Activated CD8-positive, alpha-beta memory T cell treated with anti-CD3 and anti-CD28 coated beads, Interleukin-2, amount 10 ng/mL, durations not matched to agents 7 days and 5 days (primary cell): ENCODE data around the gene EFCAB6. TPM values are rescaled to one million over a fixed set of nuclear protein-coding genes. Genes with fewer than 3 reads are reported as not detected.
"Not testable (repeated sequence)": the region's sequence is repeated elsewhere in the genome, so short reads cannot be mapped to it uniquely, and the experiment has no call there.

Source experiments
- ATAC-seq: fragments of 150-1000 bp; cut with Tn5 transposase; one replicate; pipeline ENCODE4 v1.10.0; 2021; ENCODE audit warnings: moderate library complexity
- CTCF ChIA-PET: fragments of 350-600 bp; sonication (Branson Sonifier 250); formaldehyde crosslinking; loops from one replicate; lab custom pipeline; 2021; ENCODE audit warnings: antibody characterized with exemption; lab: Charles Lee
- DNase-seq: peaks from one replicate; pipeline ENCODE4 v3.0.0-alpha.2; 2020
- H3K27ac Mint-ChIP-seq: one replicate; pipeline ENCODE4 v1.8.0; 2021; ENCODE audit warnings: mild to moderate bottlenecking, mixed read lengths
- H3K27me3 Mint-ChIP-seq: one replicate; pipeline ENCODE4 v1.8.0; 2021; ENCODE audit warnings: mixed read lengths
- H3K36me3 Mint-ChIP-seq: one replicate; pipeline ENCODE4 v1.8.0; 2021; ENCODE audit warnings: mild to moderate bottlenecking, mixed read lengths
- H3K4me1 Mint-ChIP-seq: one replicate; pipeline ENCODE4 v1.8.0; 2021; ENCODE audit warnings: mixed read lengths
- H3K4me3 Mint-ChIP-seq: one replicate; pipeline ENCODE4 v1.8.0; 2021; ENCODE audit warnings: mild to moderate bottlenecking, moderate library complexity, mixed read lengths
- H3K9me3 Mint-ChIP-seq: one replicate; pipeline ENCODE4 v1.8.0; 2022; ENCODE audit warnings: low read depth, mixed read lengths
- total RNA-seq, 2 experiments: library from RNA; stranded (reverse); gene quantifications; one replicate each; pipeline ENCODE4 v1.2.3, GENCODE V29; 2021

The EFCAB6 gene
- total RNA-seq, 2 experiments from 2014 or later, result 0.14 to 0.32 TPM

DNA sequence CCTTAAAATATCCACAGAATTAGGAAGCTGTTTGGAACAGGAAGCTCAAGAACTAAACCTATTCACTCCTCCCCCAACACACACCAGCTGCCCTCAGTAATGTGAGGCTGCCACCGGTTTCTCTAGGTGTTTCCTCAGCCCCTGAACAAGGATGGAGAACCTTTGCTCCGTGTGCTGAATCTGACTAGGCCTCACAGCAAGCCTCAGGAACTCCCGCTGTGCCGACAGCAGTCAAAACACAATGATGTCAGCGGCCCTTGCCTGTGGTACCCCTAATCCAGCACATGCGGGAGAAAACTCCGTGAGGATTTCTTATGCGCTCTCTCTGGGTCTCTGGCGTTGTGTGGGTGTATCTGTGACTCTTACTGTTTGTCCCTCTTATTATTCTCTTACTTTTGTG, 153.3 kb downstream of the EFCAB6 start:
- no peak overlapping the region for H3K27ac Mint-ChIP-seq
- no peaks in the 10 kb centered on the region for H3K36me3 Mint-ChIP-seq
- no peaks in the 10 kb centered on the region for H3K9me3 Mint-ChIP-seq
- no peak for DNase-seq
- CTCF ChIA-PET, result no interaction called here
- no peak for ATAC-seq
- H3K4me1 Mint-ChIP-seq, result no peaks in the 10 kb centered on the region
- no peak overlapping the region for H3K4me3 Mint-ChIP-seq
- no peaks in the 10 kb centered on the region for H3K27me3 Mint-ChIP-seq

DNA sequence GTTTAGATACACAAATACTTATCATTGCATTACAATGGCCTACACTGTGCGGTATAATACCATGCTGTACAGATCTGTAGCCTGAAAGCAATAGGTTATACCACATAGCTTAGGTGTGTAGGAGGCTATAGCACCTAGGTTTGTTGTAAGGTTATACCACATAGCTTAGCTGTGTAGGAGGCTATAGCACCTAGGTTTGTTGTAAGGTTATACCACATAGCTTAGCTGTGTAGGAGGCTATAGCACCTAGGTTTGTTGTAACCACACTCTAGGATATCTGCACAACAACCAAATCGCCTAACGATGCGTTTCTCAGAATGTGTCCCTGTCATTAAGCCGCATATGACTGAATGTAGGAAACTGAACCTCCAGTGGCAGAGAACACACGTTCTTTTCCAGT, 155.5 kb downstream of the EFCAB6 start:
- H3K27ac Mint-ChIP-seq, H3K9me3 Mint-ChIP-seq, ATAC-seq, H3K36me3 Mint-ChIP-seq, DNase-seq, H3K27me3 Mint-ChIP-seq, H3K4me3 Mint-ChIP-seq, CTCF ChIA-PET, H3K4me1 Mint-ChIP-seq: not testable (repeated sequence)

DNA sequence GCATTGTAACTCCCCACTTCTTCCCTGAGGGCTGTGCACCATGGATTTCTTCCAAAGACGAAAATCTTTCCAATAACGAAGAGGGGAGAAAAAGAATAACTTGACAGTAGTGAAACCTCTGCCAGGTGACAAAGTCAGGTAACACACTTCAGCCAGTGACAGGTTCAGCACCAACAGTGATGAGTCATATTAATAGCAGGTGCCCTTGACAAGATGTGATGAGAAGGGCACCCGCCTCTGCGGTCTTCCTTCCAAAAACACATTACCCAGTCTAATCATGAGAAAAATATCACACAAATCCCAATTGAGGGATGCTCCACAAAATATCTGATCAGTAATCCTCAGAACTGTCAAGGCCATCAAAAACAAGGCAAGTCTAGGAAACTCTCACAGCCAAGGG, 157.8 kb downstream of the EFCAB6 start:
- DNase-seq, result no peak
- H3K27me3 Mint-ChIP-seq, result peaks cover 3% of the 10 kb centered on the region
- H3K4me3 Mint-ChIP-seq, result no peak overlapping the region
- H3K9me3 Mint-ChIP-seq, result peaks cover 4% of the 10 kb centered on the region
- no peak overlapping the region for H3K27ac Mint-ChIP-seq
- no peaks in the 10 kb centered on the region for H3K4me1 Mint-ChIP-seq
- no peaks in the 10 kb centered on the region for H3K36me3 Mint-ChIP-seq
- ATAC-seq, result no peak
- CTCF ChIA-PET, result no interaction called here

DNA sequence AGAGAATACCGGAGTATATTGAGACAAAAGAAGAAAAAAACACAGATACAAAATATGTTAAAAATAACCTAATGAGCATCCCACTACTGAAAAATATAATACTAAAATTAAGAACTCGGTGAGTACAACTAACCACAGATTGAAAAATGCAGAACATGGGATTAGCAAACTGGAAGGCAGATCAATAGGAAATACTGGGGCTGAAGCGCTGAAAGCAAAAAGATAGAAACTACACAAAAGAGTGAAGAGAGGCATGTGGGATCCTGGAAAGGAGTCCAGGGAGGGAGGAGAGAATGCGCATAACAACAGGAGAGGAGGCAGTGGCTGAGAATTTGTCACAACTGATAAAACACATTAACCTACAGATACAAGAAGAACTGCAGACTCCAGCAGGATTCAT, 159.3 kb downstream of the EFCAB6 start:
- CTCF ChIA-PET, result no interaction called here
- peaks cover 10% of the 10 kb centered on the region for H3K27me3 Mint-ChIP-seq
- ATAC-seq, result no peak

DNA sequence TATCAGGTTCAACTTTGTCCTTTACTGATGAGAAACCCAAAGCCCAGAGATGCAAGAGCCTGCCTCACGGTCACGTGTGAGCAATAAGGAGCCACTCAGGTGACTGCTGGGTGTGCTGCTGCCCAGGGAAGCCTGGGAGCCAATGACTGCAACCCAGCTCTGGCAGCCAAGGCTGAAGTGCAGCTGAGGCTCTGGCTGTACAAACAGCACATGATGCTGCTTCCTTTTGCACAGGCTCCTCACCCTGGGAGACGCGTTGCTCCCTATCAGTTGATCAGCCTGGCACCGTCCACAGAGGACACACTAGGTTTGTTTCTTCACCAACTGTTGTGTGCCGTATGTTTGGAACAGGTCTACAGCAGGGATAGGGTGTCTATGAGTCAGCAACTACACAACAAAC, 168.7 kb downstream of the EFCAB6 start:
- H3K4me1 Mint-ChIP-seq, result no peaks in the 10 kb centered on the region
- DNase-seq (no peak), ATAC-seq (no peak)
- H3K4me3 Mint-ChIP-seq, result no peak overlapping the region
- peaks cover 9% of the 10 kb centered on the region for H3K9me3 Mint-ChIP-seq
- peaks cover 17% of the 10 kb centered on the region for H3K27me3 Mint-ChIP-seq
- no peaks in the 10 kb centered on the region for H3K36me3 Mint-ChIP-seq
- H3K27ac Mint-ChIP-seq, result no peak overlapping the region
- CTCF ChIA-PET, result no interaction called here

More for the DNA sequence above, 159.3 kb downstream of the EFCAB6 start:
- Mint-ChIP-seq H3K4me3 (no peak overlapping the region), H3K4me1 (no peaks in the 10 kb centered on the region), H3K9me3 (peaks cover 4% of the 10 kb centered on the region), H3K27ac (no peak overlapping the region), H3K36me3 (no peaks in the 10 kb centered on the region)
- DNase-seq, result no peak

DNA sequence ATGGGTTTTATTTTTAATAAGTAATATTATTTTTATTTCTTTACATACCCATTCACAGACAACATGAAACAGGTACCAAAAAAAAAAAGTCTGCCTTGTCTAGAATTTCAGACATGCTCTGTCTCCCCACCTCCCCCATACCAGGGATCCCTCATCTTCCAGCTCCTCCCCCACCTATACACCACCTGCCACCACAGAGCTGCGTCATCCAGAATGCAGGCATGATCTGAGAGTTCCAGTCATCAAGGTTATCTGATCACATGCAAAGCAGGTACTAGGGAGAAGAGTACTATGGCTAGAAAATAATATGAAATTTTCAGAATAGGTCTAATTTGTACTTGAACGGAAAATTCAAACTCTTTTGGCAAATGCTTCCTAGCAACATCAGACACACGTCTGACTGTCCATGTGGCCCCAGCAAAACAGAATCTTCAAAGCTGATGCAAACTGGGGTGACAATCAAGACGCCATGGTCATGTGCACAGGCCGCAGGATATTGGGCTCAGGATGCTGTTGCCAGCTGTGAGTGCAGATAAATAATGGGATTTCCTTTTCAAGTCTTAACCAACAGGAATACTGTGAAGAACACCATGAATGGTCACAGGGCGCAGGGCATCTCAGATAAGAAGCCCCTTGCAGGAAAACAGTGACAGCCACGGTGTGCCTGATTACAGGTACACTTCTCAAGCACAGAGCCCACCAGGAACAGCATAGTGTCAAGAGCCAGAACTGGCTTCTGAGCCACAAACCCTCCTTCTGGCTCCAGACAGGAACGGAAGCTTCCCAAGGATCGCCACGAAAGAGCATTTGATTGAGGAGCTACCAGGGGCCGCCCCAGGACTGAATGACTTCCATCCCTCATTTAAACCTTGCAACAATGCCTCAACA, 169.5 kb downstream of the EFCAB6 start:
- H3K27ac Mint-ChIP-seq, result no peak overlapping the region
- H3K4me3 Mint-ChIP-seq, result no peak overlapping the region
- peaks cover 12% of the 10 kb centered on the region for H3K27me3 Mint-ChIP-seq
- peaks cover 9% of the 10 kb centered on the region for H3K9me3 Mint-ChIP-seq
- no peaks in the 10 kb centered on the region for H3K4me1 Mint-ChIP-seq
- no peaks in the 10 kb centered on the region for H3K36me3 Mint-ChIP-seq
- ATAC-seq (no peak), DNase-seq (no peak)
- CTCF ChIA-PET, result no interaction called here

DNA sequence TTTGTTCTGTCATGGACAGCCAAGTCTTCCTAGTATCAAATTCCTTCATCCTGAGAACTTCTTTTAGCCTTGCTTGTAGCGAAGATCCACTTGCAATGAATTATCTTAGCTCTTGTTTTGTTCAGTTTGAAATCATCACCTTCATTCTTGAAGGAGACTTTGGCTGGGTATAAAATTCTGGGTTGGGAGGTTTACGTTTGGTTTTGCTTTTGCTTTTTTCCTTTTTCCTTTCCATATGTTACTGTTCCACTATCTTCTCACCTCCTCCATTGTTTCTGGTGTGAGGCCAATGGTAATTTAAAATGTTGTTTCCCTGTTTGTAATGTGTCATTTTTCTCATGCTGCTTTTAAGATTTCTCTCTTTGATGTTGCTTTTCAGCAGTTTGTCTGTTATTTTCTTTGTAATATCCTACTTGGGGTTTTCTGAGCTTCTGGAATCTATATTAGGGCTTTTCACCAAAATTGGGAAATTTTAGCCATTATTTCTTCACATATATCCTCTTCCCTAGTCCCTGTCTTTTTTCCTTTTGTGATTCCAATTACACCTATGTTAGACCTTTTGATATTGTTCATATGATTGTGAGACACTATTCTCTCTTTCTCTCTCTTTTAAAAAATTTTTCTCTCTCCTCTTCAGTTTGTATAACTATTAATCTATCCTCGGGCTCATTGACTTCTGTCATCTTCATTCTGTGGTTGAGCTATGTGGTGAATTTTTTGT, 172.7 kb downstream of the EFCAB6 start:
- ATAC-seq, result no peak
- H3K9me3 Mint-ChIP-seq, result peaks cover 9% of the 10 kb centered on the region
- H3K36me3 Mint-ChIP-seq, result no peaks in the 10 kb centered on the region
- CTCF ChIA-PET, result no interaction called here
- no peak overlapping the region for H3K4me3 Mint-ChIP-seq
- H3K27ac Mint-ChIP-seq, result no peak overlapping the region
- DNase-seq, result no peak
- H3K27me3 Mint-ChIP-seq, result no peaks in the 10 kb centered on the region
- no peaks in the 10 kb centered on the region for H3K4me1 Mint-ChIP-seq

DNA sequence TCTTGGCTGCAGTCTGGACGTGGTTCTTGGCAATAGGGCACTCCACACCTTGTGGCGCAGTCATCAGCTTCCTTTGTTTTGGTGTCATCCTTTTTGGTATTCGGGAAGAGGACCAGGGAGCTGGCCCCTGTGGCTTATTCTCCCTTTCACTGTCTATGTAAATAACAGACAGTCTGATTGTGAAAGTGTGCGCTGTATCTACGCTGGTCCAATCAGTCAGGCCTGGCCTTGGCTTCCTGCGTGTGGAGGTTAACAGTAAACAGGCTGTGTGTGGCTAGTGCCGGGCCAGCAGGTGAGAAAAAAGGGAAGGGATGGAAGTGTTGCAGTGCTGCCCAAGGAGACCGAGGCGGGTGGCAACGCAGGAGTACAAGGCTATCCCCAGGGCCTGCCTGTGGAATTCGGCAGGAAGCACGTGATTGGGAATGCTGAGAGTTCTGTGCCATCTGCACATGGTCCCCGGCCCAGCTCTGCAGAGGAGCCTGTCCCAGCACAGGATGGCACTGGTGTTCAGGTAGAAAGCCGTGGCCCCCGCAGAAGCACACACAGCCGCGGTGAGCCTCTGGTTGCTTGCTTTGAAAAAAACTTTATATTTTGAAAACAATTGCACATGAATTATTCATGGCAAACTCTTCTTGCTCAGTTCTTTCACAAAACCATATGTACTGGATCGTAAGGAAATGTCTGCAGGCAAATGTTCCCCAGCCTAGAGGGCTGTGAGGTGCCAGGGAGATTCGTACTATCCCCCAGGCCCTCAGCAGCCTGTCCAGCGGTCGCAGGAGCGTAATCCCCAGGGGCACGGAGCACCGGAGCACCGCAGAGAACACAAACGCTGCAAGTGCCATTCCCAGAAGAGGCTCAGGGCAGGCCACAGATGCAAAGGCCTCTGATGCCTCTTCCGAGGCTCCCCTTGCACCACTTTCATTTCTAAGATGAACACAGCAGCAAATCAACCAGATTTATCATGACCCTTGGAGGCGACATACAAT, 174.5 kb downstream of the EFCAB6 start:
- CTCF ChIA-PET, result no interaction called here
- ATAC-seq (no peak), DNase-seq (no peak)
- Mint-ChIP-seq H3K4me3 (no peak overlapping the region), H3K27me3 (no peaks in the 10 kb centered on the region), H3K36me3 (no peaks in the 10 kb centered on the region), H3K27ac (no peak overlapping the region), H3K9me3 (peaks cover 9% of the 10 kb centered on the region), H3K4me1 (no peaks in the 10 kb centered on the region)

DNA sequence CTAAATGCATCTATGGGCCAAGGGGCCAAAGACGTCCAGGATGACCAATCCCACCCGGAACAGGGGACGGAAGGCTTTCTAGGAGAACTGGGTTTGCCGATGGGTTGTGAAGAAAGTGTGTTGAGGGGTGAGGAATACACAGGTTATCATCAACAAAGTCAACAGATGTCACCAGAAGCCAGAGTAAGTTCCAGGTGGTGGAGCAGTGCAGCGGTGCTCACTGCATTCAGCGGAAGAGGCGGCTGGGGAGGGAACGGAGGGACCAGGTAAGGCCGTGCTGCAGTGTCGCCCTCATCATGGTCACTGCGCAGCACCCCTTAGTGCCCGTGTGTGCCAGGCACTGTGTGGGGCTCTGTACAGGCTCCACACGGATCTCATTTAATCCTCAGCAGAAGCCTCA, 176.0 kb downstream of the EFCAB6 start:
- H3K4me3 Mint-ChIP-seq, result no peak overlapping the region
- no peaks in the 10 kb centered on the region for H3K27me3 Mint-ChIP-seq
- no peak for ATAC-seq
- DNase-seq, result no peak
- no peaks in the 10 kb centered on the region for H3K36me3 Mint-ChIP-seq
- H3K4me1 Mint-ChIP-seq, result no peaks in the 10 kb centered on the region
- no peak overlapping the region for H3K27ac Mint-ChIP-seq
- H3K9me3 Mint-ChIP-seq, result peaks cover 9% of the 10 kb centered on the region
- CTCF ChIA-PET, result no interaction called here

DNA sequence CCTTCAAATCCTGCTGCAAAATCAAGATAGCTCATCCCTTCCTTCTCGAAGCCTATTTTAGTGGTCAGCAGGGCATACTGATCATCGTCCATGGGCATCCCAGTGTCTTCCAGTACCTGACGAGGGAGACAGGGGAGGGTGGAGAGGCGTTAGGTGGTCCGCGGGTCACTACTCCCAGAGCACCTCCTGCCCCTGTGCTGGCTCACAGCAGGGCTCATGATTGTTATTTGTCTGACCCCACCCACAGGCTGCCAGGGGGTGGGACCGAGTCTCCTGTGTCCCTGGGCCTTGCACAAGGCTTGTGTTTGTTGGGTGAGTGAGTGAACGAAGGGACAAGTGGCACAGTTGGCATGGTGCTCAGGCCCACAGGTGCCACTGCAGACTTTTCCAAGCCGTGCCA, 177.0 kb downstream of the EFCAB6 start:
- Mint-ChIP-seq H3K27ac (no peak overlapping the region), H3K4me1 (no peaks in the 10 kb centered on the region), H3K36me3 (no peaks in the 10 kb centered on the region), H3K4me3 (no peak overlapping the region), H3K27me3 (no peaks in the 10 kb centered on the region), H3K9me3 (peaks cover 9% of the 10 kb centered on the region)
- ATAC-seq (no peak), DNase-seq (no peak)
- CTCF ChIA-PET, result no interaction called here

DNA sequence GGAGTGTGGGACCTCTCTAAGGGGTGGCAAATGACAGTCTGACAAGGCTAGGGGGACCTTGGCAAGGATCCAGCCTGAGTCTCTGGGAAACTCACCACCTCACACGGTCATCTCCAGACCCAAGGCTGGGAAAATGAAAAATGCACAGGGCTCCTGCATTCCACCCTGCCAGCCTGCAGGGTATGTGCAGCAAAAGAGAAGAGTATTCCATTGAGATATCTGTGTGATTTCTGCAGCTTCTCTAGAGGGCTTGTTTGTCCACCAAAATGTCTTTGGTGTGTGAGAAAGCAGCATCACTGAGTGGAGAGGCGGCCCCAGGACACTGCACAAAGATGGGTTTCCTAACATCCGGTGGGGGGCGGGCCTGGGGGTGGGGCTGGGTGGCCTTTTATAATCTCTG, 177.8 kb downstream of the EFCAB6 start:
- CTCF ChIA-PET, result no interaction called here
- H3K27me3 Mint-ChIP-seq, result no peaks in the 10 kb centered on the region
- H3K4me1 Mint-ChIP-seq, result no peaks in the 10 kb centered on the region

DNA sequence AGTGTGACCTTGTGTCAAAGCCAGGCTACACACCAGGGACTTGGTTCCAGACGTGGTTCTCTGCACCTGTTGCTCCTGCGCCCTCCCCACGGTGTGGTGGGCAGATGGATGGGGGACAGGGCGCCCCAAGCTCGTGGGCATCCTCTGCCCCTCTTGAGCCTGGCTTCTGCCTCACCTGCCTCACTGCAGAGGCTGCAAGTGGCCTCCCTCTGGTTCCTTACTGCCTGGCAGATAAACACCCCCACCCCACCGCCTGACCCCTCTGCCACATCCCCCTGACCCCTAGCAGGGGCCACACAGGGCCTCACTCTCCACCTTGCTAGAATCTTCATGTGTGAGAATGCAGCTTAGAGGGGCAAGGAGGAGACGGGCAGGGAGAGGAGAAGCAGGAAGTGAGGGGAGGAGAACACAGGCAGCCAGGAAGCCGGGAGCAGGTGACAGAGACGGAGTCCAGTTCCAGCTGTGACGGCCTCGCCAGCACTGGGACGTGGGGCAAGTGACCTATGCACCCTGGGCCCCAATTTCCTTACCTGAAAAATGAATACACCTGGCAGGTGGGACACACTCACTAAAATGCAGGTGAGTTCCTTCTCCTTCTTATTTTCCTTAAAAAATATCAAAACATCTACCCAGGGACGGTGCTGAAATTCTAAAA, 178.3 kb downstream of the EFCAB6 start:
- ATAC-seq (no peak), DNase-seq (no peak)
- Mint-ChIP-seq H3K9me3 (no peaks in the 10 kb centered on the region), H3K27me3 (no peaks in the 10 kb centered on the region), H3K4me3 (no peak overlapping the region), H3K36me3 (no peaks in the 10 kb centered on the region), H3K4me1 (no peaks in the 10 kb centered on the region), H3K27ac (no peak overlapping the region)
- CTCF ChIA-PET, result no interaction called here

More for the DNA sequence above, 177.8 kb downstream of the EFCAB6 start:
- no peak overlapping the region for H3K27ac Mint-ChIP-seq
- H3K9me3 Mint-ChIP-seq, result peaks cover 4% of the 10 kb centered on the region
- H3K4me3 Mint-ChIP-seq, result no peak overlapping the region
- ATAC-seq, result no peak
- no peak for DNase-seq
- no peaks in the 10 kb centered on the region for H3K36me3 Mint-ChIP-seq

DNA sequence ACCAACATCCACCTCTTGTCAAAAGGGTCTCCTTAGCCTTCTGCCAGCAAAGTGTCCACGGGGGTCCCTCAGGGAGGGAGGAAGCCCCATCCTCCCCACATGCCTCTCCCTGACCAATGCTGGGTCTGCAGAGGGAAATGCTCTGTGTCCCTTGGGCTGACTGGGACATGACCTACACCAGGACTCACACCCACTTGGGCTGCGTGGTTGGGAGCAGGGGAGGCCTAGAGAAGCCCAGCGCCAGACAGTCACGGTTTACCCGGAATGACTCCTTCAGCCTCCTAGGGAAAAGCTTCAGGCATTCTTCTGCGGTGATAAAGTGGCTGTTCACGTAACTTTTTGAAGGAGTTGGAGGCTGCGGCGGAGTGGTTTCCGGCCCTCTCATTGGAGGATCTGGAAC, 180.3 kb downstream of the EFCAB6 start:
- H3K36me3 Mint-ChIP-seq, result no peaks in the 10 kb centered on the region
- no peaks in the 10 kb centered on the region for H3K9me3 Mint-ChIP-seq
- H3K4me1 Mint-ChIP-seq, result no peaks in the 10 kb centered on the region
- DNase-seq, result no peak
- no peak for ATAC-seq
- CTCF ChIA-PET, result no interaction called here
- no peak overlapping the region for H3K27ac Mint-ChIP-seq
- no peaks in the 10 kb centered on the region for H3K27me3 Mint-ChIP-seq
- no peak overlapping the region for H3K4me3 Mint-ChIP-seq
